Measurements from ENCODE around the gene PLAC1. TPM values are rescaled to one million over a fixed set of nuclear protein-coding genes. Genes with fewer than 3 reads are reported as not detected.

The PLAC1 gene
- polyA plus RNA-seq, 4 donors = 0.06 to 0.07 TPM; not detected in 2

Other genes starting within 250 kb of the PLAC1 start
- gene HPRT1, start 198.3 kb downstream of the PLAC1 start, polyA plus RNA-seq = 10 to 100 TPM; 24.3 to 57.8 (median 29.5) TPM
- 10 to 100 TPM; 16.8 to 31.3 (median 20.9) TPM for gene PABIR2, start 138.7 kb upstream of the PLAC1 start, polyA plus RNA-seq

All from small intestine (tissue), 4 donors.